ENCODE results near the gene RUSC1. TPM values are rescaled to one million over a fixed set of nuclear protein-coding genes. Genes with fewer than 3 reads are reported as not detected.
"Not testable (repeated sequence)": the region's sequence is repeated elsewhere in the genome, so short reads cannot be mapped to it uniquely, and the experiment has no call there.

RUSC1 gene
- total RNA-seq, 1 donor from 2014 or later = 13.2 TPM

DNA sequence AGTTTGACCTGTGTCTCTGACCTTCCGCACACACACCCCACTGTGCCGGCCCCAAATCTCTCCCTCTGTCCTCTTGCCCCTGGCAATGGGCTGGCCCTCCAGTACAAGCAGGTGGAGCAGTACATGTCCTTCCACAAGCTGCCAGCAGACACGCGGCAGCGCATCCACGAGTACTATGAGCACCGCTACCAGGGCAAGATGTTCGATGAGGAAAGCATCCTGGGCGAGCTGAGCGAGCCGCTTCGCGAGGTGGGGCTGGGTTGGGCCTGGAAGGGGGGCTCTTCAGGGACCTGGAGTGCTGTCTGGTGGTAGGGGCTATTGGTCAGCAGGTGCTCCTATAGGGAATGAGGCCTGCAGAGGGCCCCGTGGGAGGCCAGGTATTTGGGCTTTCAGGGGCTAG is 35.6 kb upstream of the RUSC1 start:
- no peaks in the 10 kb centered on the region for H3K36me3 ChIP-seq (ENCODE audit: control insufficient read depth, insufficient read depth, low read length)
- no peak overlapping the region for H3K4me3 ChIP-seq (ENCODE audit: low read depth, low read length)
- TF ChIP-seq, protein P1, sequence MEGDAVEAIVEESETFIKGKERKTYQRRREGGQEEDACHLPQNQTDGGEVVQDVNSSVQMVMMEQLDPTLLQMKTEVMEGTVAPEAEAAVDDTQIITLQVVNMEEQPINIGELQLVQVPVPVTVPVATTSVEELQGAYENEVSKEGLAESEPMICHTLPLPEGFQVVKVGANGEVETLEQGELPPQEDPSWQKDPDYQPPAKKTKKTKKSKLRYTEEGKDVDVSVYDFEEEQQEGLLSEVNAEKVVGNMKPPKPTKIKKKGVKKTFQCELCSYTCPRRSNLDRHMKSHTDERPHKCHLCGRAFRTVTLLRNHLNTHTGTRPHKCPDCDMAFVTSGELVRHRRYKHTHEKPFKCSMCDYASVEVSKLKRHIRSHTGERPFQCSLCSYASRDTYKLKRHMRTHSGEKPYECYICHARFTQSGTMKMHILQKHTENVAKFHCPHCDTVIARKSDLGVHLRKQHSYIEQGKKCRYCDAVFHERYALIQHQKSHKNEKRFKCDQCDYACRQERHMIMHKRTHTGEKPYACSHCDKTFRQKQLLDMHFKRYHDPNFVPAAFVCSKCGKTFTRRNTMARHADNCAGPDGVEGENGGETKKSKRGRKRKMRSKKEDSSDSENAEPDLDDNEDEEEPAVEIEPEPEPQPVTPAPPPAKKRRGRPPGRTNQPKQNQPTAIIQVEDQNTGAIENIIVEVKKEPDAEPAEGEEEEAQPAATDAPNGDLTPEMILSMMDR (IDR thresholded peaks at IDR 0.05; ENCODE audit: insufficient read depth, low read length, severe bottlenecking) = no peak
- H3K27me3 ChIP-seq (ENCODE audit: control insufficient read depth, insufficient read depth, low read length) = no peaks in the 10 kb centered on the region
- DNase-seq (ENCODE audit: low read depth) = no peak
- no peak for FAIRE-seq

DNA sequence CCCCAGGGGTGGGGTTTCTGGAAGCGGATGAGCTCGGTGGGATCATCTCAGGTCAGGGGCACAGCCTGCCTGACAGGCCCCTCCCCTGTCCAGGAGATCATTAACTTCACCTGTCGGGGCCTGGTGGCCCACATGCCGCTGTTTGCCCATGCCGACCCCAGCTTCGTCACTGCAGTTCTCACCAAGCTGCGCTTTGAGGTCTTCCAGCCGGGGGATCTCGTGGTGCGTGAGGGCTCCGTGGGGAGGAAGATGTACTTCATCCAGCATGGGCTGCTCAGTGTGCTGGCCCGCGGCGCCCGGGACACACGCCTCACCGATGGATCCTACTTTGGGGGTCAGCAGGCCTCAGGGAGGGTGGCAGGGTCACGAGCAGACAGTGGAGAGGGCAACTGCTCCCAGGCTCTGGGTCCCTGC is 35.1 kb upstream of the RUSC1 start:
- H3K27me3 ChIP-seq (ENCODE audit: control insufficient read depth, insufficient read depth, low read length) = no peaks in the 10 kb centered on the region
- TF ChIP-seq, protein P1 (IDR thresholded peaks at IDR 0.05; ENCODE audit: insufficient read depth, low read length, severe bottlenecking) = no peak
- DNase-seq (ENCODE audit: low read depth) (no peak), FAIRE-seq (no peak)
- H3K4me3 ChIP-seq (ENCODE audit: low read depth, low read length) = no peak overlapping the region
- no peaks in the 10 kb centered on the region for H3K36me3 ChIP-seq (ENCODE audit: control insufficient read depth, insufficient read depth, low read length)

DNA sequence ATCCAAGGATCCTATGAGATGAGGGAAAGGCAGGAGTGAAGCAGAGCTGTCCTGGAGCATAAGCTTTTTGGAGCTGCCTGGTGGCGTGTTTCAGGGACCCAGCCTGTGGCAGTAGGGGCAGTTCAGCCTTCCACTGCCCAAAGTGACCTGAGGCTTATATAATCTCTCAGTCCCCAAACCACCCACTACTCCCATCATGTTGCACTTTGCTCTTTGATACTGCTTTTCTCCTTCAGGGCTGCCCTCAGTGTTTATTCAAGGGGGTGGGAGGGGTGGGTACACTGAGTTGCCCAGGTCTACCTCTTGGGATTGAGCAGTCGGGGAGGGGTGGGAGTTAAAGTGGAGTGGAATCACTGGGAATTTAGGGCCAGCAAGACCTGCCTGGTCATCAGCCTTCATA is 34.1 kb upstream of the RUSC1 start:
- TF ChIP-seq, protein P1 (IDR thresholded peaks at IDR 0.05; ENCODE audit: insufficient read depth, low read length, severe bottlenecking) = no peak
- H3K27me3 ChIP-seq (ENCODE audit: control insufficient read depth, insufficient read depth, low read length) = no peaks in the 10 kb centered on the region
- DNase-seq (ENCODE audit: low read depth) = no peak
- no peak overlapping the region for H3K4me3 ChIP-seq (ENCODE audit: low read depth, low read length)
- FAIRE-seq = no peak
- H3K36me3 ChIP-seq (ENCODE audit: control insufficient read depth, insufficient read depth, low read length) = no peaks in the 10 kb centered on the region

DNA sequence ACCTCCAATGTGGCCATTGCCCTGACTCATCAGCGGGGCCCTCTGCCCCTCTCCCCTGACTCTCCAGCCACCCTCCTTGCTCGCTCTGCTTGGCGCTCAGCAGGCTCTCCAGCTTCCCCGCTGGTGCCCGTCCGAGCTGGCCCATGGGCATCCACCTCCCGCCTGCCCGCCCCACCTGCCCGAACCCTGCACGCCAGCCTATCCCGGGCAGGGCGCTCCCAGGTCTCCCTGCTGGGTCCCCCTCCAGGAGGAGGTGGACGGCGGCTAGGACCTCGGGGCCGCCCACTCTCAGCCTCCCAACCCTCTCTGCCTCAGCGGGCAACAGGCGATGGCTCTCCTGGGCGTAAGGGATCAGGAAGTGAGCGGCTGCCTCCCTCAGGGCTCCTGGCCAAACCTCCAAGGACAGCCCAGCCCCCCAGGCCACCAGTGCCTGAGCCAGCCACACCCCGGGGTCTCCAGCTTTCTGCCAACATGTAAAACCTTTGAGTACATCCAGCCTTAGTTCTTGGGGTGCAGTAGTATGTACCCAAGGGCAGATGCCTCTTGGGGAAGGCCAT is 32.6 kb upstream of the RUSC1 start:
- no peak for FAIRE-seq
- DNase-seq (ENCODE audit: low read depth) = no peak
- Histone ChIP-seq H3K27me3 (ENCODE audit: control insufficient read depth, insufficient read depth, low read length) (no peaks in the 10 kb centered on the region), H3K4me3 (ENCODE audit: low read depth, low read length) (no peak overlapping the region), H3K36me3 (ENCODE audit: control insufficient read depth, insufficient read depth, low read length) (no peaks in the 10 kb centered on the region)
- TF ChIP-seq, protein P1 (IDR thresholded peaks at IDR 0.05; ENCODE audit: insufficient read depth, low read length, severe bottlenecking) = no peak

DNA sequence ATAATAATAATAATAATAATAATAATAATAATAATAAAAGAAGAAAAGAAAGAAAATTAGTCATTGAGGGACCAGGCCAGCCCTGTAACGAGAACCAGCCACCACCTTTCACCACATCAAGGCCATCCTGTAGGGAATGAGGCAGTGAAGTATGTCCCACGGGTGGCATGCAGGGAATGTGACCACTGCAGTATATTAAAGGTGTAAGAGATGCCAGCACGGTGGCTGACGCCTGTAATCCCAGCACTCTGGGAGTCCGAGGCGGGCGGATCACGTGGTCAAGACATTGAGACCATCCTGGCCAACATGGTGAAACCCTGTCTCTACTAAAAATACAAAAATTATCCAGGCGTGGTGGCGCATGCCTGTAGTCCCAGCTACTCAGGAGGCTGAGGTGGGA is 29.7 kb upstream of the RUSC1 start:
- FAIRE-seq; H3K36me3 ChIP-seq (ENCODE audit: control insufficient read depth, insufficient read depth, low read length); H3K27me3 ChIP-seq (ENCODE audit: control insufficient read depth, insufficient read depth, low read length); DNase-seq (ENCODE audit: low read depth); H3K4me3 ChIP-seq (ENCODE audit: low read depth, low read length): not testable (repeated sequence)

DNA sequence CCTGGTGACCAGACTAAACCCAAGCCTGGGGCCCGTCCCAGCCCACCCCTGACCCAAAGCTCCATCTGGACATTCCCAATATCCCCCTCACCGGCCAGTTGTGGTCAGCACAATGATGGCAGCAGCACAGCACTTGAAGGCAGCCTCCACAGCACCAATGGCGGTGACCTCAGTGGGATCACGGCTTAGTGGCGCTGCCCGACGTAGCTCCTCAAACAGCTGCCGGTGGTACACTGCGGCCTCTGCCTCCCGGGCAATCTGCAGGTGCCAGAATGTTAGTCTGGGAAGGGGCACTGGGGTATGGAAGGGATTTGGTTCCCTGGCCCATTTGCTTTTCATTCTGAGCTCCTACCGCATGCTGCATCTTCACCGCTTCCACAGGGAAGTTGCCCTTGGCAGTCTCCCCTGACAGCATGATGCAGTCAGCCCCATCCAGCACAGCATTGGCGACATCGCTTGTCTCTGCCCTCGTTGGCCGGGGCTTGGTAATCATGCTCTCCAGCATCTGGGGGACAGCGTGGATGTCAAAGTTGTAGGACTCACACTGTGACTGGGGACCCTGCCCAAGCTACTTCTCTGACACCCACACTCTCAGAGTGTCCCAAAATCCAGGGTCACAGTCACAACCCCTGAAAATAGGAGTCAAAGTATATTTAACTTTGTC is 27.5 kb upstream of the RUSC1 start:
- Histone ChIP-seq H3K4me3 (ENCODE audit: low read depth, low read length) (no peak overlapping the region), H3K36me3 (ENCODE audit: control insufficient read depth, insufficient read depth, low read length) (no peaks in the 10 kb centered on the region), H3K27me3 (ENCODE audit: control insufficient read depth, insufficient read depth, low read length) (peaks cover 6% of the 10 kb centered on the region)
- TF ChIP-seq, protein P1 (IDR thresholded peaks at IDR 0.05; ENCODE audit: insufficient read depth, low read length, severe bottlenecking) = no peak
- FAIRE-seq (peak; percentile 7), DNase-seq (ENCODE audit: low read depth) (no peak)
